Cardiac fibroblast (primary cell): Measurements from ENCODE around the gene ALG8.

Experiments
- DNase-seq, 2 donors: peaks; one replicate each; pipeline versions ENCODE4 v3.0.0 to v3.0.0-alpha.2; 2010; ENCODE audit warnings: low read depth in 2 of 2
- H3K4me3 ChIP-seq, 2 donors: replicated peaks in 1 of 2; 1 replicate in 1 of 2; 2 replicates in 1 of 2; pipeline ENCODE4 v1.5.1; 2011; ENCODE audit warnings: low read depth in 2 of 2, low read length in 2 of 2, mild to moderate bottlenecking in 2 of 2, moderate library complexity in 1 of 2
- TF ChIP-seq, protein P1 (sequence below): IDR thresholded peaks from one replicate; pipeline ENCODE4 v1.5.1; 2011; ENCODE audit warnings: low read depth, mild to moderate bottlenecking, low read length, inconsistent platforms

ALG8 gene

DNA sequence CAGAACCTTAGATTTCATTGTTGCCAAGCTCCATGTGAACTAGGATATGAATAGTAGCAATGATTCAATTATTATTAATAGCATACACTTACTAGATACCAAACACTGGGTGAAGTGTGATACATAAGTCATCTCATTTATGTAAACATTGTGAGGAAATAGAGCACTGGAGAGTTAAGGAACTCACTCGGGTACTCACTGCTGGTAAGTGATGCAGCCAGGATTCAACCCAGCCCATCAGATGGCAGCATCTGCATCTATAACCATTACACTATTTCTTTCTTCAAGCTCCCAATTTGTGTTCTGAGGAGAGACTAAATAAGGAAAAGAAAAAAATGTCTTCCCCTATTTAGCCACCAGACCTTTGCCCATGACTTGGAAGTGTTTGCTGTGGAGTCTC, 10.2 kb upstream of the ALG8 start:
- TF ChIP-seq, protein P1, sequence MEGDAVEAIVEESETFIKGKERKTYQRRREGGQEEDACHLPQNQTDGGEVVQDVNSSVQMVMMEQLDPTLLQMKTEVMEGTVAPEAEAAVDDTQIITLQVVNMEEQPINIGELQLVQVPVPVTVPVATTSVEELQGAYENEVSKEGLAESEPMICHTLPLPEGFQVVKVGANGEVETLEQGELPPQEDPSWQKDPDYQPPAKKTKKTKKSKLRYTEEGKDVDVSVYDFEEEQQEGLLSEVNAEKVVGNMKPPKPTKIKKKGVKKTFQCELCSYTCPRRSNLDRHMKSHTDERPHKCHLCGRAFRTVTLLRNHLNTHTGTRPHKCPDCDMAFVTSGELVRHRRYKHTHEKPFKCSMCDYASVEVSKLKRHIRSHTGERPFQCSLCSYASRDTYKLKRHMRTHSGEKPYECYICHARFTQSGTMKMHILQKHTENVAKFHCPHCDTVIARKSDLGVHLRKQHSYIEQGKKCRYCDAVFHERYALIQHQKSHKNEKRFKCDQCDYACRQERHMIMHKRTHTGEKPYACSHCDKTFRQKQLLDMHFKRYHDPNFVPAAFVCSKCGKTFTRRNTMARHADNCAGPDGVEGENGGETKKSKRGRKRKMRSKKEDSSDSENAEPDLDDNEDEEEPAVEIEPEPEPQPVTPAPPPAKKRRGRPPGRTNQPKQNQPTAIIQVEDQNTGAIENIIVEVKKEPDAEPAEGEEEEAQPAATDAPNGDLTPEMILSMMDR, result peak; percentile 40
- H3K4me3 ChIP-seq, result no peak overlapping the region
- peak; percentile 85 to 88 for DNase-seq

DNA sequence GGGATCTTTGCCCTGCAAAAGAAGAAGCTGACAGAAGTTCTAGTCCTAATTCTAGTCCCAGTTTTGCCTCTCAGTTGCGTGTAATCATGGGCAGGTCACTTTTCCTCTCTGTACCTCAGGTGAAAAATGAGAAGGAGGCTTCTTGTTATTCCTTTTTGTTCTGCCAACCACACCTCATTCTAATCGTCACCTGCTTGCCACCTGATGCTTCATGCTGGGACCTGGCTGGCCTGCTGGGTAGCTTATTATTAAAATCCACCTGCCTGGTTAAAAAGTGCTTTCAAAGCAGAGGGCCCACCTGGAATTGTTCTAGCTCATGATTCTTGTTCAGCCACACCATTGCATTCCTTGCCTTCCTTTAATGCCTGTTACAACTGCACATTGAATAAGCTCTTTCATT, 8.4 kb upstream of the ALG8 start:
- TF ChIP-seq, protein P1, result no peak
- no peak for DNase-seq
- H3K4me3 ChIP-seq, result no peak overlapping the region

GRCh38 chr11:78145511-78146025, 6.1 kb upstream of the ALG8 start:
- TF ChIP-seq, protein P1, result no peak
- no peak for DNase-seq
- H3K4me3 ChIP-seq, result no peak overlapping the region

GRCh38 chr11:78140392-78141077, 1.1 kb upstream of the ALG8 start:
- DNase-seq, result no peak
- TF ChIP-seq, protein P1, result no peak
- peak overlapping the region in 1 of 2 donors; percentile 89 for H3K4me3 ChIP-seq

DNA sequence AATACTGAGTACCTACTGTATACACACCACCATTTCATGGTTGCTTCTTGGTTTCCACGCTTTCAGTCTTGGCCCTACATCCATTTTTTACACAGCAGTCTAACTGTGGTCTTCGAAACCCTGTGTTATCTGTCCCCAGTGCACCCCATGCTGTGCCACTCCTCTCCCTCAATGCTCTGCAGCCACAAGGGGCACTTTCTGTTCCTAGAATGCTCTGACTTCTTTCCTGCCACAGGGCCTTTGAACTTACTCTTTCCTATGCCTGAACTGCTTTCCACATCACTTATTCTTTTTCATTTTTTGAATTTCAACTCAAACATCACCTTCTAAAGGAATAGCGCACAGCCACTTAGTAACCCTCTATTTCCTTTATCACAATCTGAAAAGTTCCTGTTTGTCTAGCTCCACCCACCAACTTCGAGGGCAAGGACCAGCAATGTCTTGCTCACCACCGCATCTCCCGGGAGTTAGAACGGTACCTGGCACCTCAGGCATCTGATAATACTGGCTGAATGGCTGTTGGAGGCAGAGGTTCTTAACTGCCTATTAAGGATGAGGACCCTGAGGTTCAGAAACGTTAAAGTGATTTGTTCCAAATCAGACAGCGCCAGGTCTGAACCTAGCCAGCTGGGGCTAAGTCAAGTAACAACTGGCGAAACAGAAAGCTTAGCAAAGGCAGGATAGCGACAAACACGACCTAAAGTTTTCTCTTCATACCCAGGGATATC, 568 bp downstream of the ALG8 start:
- H3K4me3 ChIP-seq, result peak overlapping the region; percentile 76 to 89
- TF ChIP-seq, protein P1, result no peak
- DNase-seq, result peak; percentile 29 to 46

DNA sequence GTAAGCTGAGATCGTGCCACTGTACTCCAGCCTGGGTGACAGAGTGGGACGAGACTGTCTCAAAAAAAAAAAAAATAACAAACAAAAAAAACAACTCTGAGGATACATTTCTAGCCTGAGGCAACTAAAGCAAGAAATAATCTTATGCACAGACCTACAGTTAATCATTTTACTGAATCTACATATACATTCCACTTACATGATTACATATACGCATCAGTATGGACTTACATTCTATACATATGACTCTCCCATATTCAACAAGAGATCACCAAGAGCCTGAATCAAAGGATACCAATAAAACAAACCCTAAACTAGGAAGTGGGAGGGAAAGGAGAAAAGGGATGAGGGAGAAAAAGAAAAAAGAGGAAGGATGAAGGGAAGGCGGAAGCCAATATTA, 1.1 kb downstream of the ALG8 start:
- DNase-seq, result no peak
- H3K4me3 ChIP-seq, result peak overlapping the region in 1 of 2 donors; percentile 89
- TF ChIP-seq, protein P1, result no peak
